Endothelial cell of umbilical vein (primary cell): Measurements from ENCODE around the gene TDRD9. TPM values are rescaled to one million over a fixed set of nuclear protein-coding genes. Genes with fewer than 3 reads are reported as not detected.

ENCODE experiments used
- BruUV-seq: library from RNA; stranded (reverse); fragments of 400-500 nt; replicated peaks from 2 replicates; lab custom pipeline; 2021; lab: Mats Ljungman, UMichigan
- CTCF ChIA-PET: fragments of 300-600, 350-600 bp; sonication (Branson Sonifier 250); formaldehyde crosslinking; loops from one replicate; lab custom pipeline; 2021; ENCODE audit warnings: antibody characterized with exemption, inconsistent platforms; lab: Charles Lee
- POLR2A ChIA-PET: fragments of 300-600, 350-600 bp; sonication (Branson Sonifier 250); formaldehyde crosslinking; loops from one replicate; lab custom pipeline; 2021; ENCODE audit warnings: antibody characterized with exemption, inconsistent platforms; lab: Charles Lee
- DNase-seq: peaks from one replicate; pipeline ENCODE4 v3.0.0-alpha.2; 2011; ENCODE audit warnings: low read depth, low spot score
- FAIRE-seq: peaks from 2 replicates; lab custom pipeline; 2011; peaks lifted over from hg19 to GRCh38; lab: Jason Lieb, UNC
- H2AFZ ChIP-seq: 2 replicates; pipeline ENCODE4 v1.6.0; 2012; ENCODE audit warnings: low read depth, low read length, control low read depth, inconsistent platforms
- H3K27ac ChIP-seq: 2 replicates; pipeline ENCODE4 v1.5.1; 2011; ENCODE audit warnings: low read depth, mild to moderate bottlenecking, control low read depth, low read length, moderate library complexity; ENCODE audit not compliant: insufficient read depth
- H3K27me3 ChIP-seq, 2 experiments: 2 replicates each; pipeline versions ENCODE4 v1.6.0 to v1.6.1; 2011; ENCODE audit warnings: low read length in 2 of 2, mixed read lengths in 1 of 2; ENCODE audit not compliant: control insufficient read depth in 2 of 2, insufficient read depth in 2 of 2
- H3K36me3 ChIP-seq, 2 experiments: 2 replicates in 1 of 2; 3 replicates in 1 of 2; pipeline ENCODE4 v1.5.1; 2011; ENCODE audit warnings: low read length in 2 of 2, mild to moderate bottlenecking in 1 of 2, moderate library complexity in 1 of 2; ENCODE audit not compliant: control insufficient read depth in 2 of 2, insufficient read depth in 2 of 2; ENCODE audit errors: extremely low read depth in 1 of 2
- H3K4me1 ChIP-seq: 3 replicates; pipeline ENCODE4 v1.5.1; 2011; ENCODE audit warnings: mild to moderate bottlenecking, low read length; ENCODE audit not compliant: control insufficient read depth, insufficient read depth; ENCODE audit errors: extremely low read depth
- H3K4me2 ChIP-seq: 2 replicates; pipeline ENCODE4 v1.6.1; 2011; ENCODE audit warnings: low read length, control low read depth, mixed read lengths; ENCODE audit not compliant: insufficient read depth
- H3K4me3 ChIP-seq, 3 experiments: fragments of 200-600 bp in 1 of 3; sonication (generic), shearing (Covaris generic) in 1 of 3; replicated peaks in 1 of 3; 2 replicates each; pipeline ENCODE4 v1.5.1; 2011 to 2016; ENCODE audit warnings: control low read depth in 3 of 3, low read length in 3 of 3, mild to moderate bottlenecking in 2 of 3, inconsistent platforms in 1 of 3, low read depth in 1 of 3, moderate library complexity in 1 of 3; ENCODE audit not compliant: insufficient read depth in 1 of 3
- H3K79me2 ChIP-seq: 2 replicates; pipeline ENCODE4 v1.6.0; 2012; ENCODE audit warnings: low read length, inconsistent platforms; ENCODE audit not compliant: control insufficient read depth, insufficient read depth
- H3K9ac ChIP-seq: replicated peaks from 2 replicates; pipeline ENCODE3; 2011; ENCODE audit warnings: low read length, control low read depth; ENCODE audit not compliant: insufficient read depth; ENCODE audit errors: extremely low read depth
- H3K9me1 ChIP-seq: replicated peaks from 3 replicates; pipeline ENCODE4 v1.6.0; 2011; ENCODE audit warnings: mild to moderate bottlenecking, low read length; ENCODE audit not compliant: control insufficient read depth, insufficient read depth; ENCODE audit errors: extremely low read depth
- H3K9me3 ChIP-seq: replicated peaks from 2 replicates; pipeline ENCODE4 v1.5.1; 2012; ENCODE audit warnings: low read length, inconsistent platforms; ENCODE audit not compliant: control insufficient read depth, insufficient read depth
- H4K20me1 ChIP-seq: replicated peaks from 2 replicates; pipeline ENCODE3; 2011; ENCODE audit warnings: mild to moderate bottlenecking, low read length; ENCODE audit not compliant: control insufficient read depth, insufficient read depth; ENCODE audit errors: extremely low read depth
- CTCF ChIP-seq, 2 donors: IDR thresholded peaks; 1 replicate in 1 of 2; 2 replicates in 1 of 2; pipeline ENCODE4 v1.5.1; 2011; ENCODE audit warnings: low read length in 2 of 2, mild to moderate bottlenecking in 2 of 2, moderate library complexity in 2 of 2, control low read depth in 1 of 2, inconsistent platforms in 1 of 2, low read depth in 1 of 2; ENCODE audit not compliant: insufficient read depth in 1 of 2; ENCODE audit errors: extremely low read depth in 1 of 2
- EZH2 ChIP-seq: IDR thresholded peaks from 2 replicates; pipeline ENCODE4 v1.6.1; 2012; ENCODE audit warnings: borderline replicate concordance, low read depth, mild to moderate bottlenecking, moderate library complexity, low read length, inconsistent platforms; ENCODE audit not compliant: severe bottlenecking
- GATA2 ChIP-seq: IDR thresholded peaks from 2 replicates; pipeline ENCODE4 v1.7.0; 2011; ENCODE audit warnings: low read depth, mild to moderate bottlenecking, moderate library complexity, mixed read lengths, low read length; ENCODE audit not compliant: insufficient read length, insufficient read depth
- MYC ChIP-seq: IDR thresholded peaks from one replicate; pipeline ENCODE4 v1.6.1; 2011; ENCODE audit warnings: mild to moderate bottlenecking, low read depth, low read length
- POLR2A ChIP-seq: IDR thresholded peaks from 2 replicates; pipeline ENCODE4 v1.6.1; 2012; ENCODE audit warnings: low read depth, mild to moderate bottlenecking, control low read depth, low read length
- POLR2AphosphoS5 ChIP-seq: IDR thresholded peaks from 2 replicates; pipeline ENCODE4 v1.6.1; 2012; ENCODE audit warnings: low read depth, mild to moderate bottlenecking, control low read depth, low read length, moderate library complexity; ENCODE audit not compliant: insufficient read depth
- dilution Hi-C: fragments of 300-500 bp; cut with MboI; formaldehyde crosslinking; loops from one replicate; pipeline ENCODE4 v1.15.0; 2019; ENCODE audit warnings: low sequenced_read_pairs; ENCODE audit not compliant: extremely low pct_ligation_motif_present
- intact Hi-C: fragments of 100-400 bp; cut with micrococcal nuclease; formaldehyde crosslinking; loops from one replicate; pipeline ENCODE4 v1.10.0; 2022
- polyA plus RNA-seq, 4 experiments: library from polyadenylated mRNA; depleted of rRNA in 3 of 4; stranded (reverse) in 3 of 4; unstranded in 1 of 4; fragments of >200 nt; gene quantifications; 2 replicates each; pipeline versions ENCODE4 v1.2.1 to v1.2.3, GENCODE V29; 2011 to 2012; ENCODE audit warnings: missing spikeins in 1 of 4
- total RNA-seq: library from RNA; stranded (reverse); gene quantifications from 2 replicates; pipeline ENCODE4 v1.2.3, GENCODE V29; 2021

TDRD9 gene
- total and polyA plus RNA-seq, 2 donors (not counting 3 experiments of a cell fraction or from before 2014, with no cell fraction given) = 0.52 to 1.4 TPM

- Histone ChIP-seq H3K9ac (no peak overlapping the region), H3K9me1 (no peaks in the 10 kb centered on the region), H2AFZ (no peak overlapping the region), H4K20me1 (no peaks in the 10 kb centered on the region), H3K4me2 (no peak overlapping the region), H3K79me2 (no peaks in the 10 kb centered on the region), H3K27me3 (peaks cover 1 to 10% of the 10 kb centered on the region in 2 experiments), H3K4me1 (no peaks in the 10 kb centered on the region), H3K9me3 (no peaks in the 10 kb centered on the region), H3K36me3 (no peaks in the 10 kb centered on the region), H3K27ac (no peak overlapping the region), H3K4me3 (no peak overlapping the region)
- BruUV-seq = no TSS peak
- DNase-seq (no peak), FAIRE-seq (no peak)
- TF ChIP-seq GATA2 (no peak), POLR2A (no peak), MYC (no peak), CTCF (IDR thresholded peaks at IDR 0.05; ENCODE audit: extremely low read depth in 1 of 2, insufficient read depth in 1 of 2, low read depth in 1 of 2, low read length in 2 of 2) (no peak), POLR2AphosphoS5 (no peak)
- ChIA-PET POLR2A (no interaction called here), CTCF (no interaction called here)
- dilution Hi-C loops (no loop called here), intact Hi-C loops (no loop called here)
These were observed 690 bp upstream of the TDRD9 start for GRCh38 chr14:103927566-103927965.

DNA sequence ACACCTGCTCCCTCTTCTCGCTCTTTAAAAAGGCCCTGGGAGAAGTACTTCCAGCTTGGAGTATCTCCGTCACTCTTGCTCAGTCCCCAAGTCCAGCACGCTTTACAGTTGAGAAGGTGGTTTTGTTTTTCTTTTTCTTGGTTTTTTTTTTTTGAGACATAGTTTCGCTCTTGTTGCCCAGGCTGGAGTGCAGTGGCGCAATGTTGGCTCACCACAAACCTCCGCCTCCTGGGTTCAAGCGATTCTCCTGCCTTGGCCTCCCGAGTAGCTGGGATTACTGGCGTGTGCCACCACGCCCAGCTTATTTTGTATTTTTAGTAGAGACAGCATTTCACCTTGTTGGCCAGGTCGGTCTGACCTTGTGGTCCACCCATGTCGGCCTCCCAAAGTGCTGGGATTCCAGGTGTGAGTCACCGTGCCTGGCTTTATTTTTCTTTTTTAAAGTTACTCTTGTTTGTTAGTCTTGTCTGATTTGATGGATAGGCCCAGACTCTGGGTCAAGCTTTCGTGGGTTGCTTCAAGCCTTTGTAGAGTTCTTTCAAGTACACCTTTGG is 1.9 kb downstream of the TDRD9 start:
- no peaks in the 10 kb centered on the region for H3K36me3 ChIP-seq
- no peak overlapping the region for H3K4me2 ChIP-seq
- H4K20me1 ChIP-seq = no peaks in the 10 kb centered on the region
- H3K79me2 ChIP-seq = no peaks in the 10 kb centered on the region
- DNase-seq (no peak), FAIRE-seq (no peak)
- H3K9me3 ChIP-seq = no peaks in the 10 kb centered on the region
- POLR2A ChIA-PET = no interaction called here
- H3K27me3 ChIP-seq = peaks cover 0 to 1% of the 10 kb centered on the region in 2 experiments
- no peak for TF ChIP-seq EZH2
- TF ChIP-seq GATA2 = no peak
- TF ChIP-seq POLR2A = no peak
- H3K27ac ChIP-seq = no peak overlapping the region
- intact Hi-C loops (no loop called here), dilution Hi-C loops (no loop called here)
- no peaks in the 10 kb centered on the region for H3K9me1 ChIP-seq
- no peaks in the 10 kb centered on the region for H3K4me1 ChIP-seq
- no peak overlapping the region for H3K4me3 ChIP-seq
- no TSS peak for BruUV-seq
- CTCF ChIA-PET = interaction anchor here (1.1 to 2.4 kb wide), 4 partner anchors 12 to 51 kb away, joined by 3 to 8 read pairs (median 5); partner anchors contain the start of gene RD3L
- no peak overlapping the region for H2AFZ ChIP-seq
- H3K9ac ChIP-seq = no peak overlapping the region
